ENCODE measurements around the gene ACAP3. TPM values are rescaled to one million over a fixed set of nuclear protein-coding genes. Genes with fewer than 3 reads are reported as not detected.

Gene ACAP3
- total and polyA plus RNA-seq, 10 of the 15 experiments (the other 5 are each of a cell fraction or from before 2014, with no cell fraction given), result 0.05 to 34.2 (median 7.1) TPM

- Histone ChIP-seq H3K27ac (ENCODE audit: control insufficient read depth, insufficient read depth) (peak overlapping the region; percentile 82), H4K20me1 (ENCODE audit: control insufficient read depth, insufficient read depth) (no peaks in the 10 kb centered on the region), H3K4me2 (ENCODE audit: control insufficient read depth, insufficient read depth) (peak overlapping the region; percentile 99), H3K36me3 (ENCODE audit: control insufficient read depth in 2 of 2, insufficient read depth in 2 of 2, low read length in 1 of 2) (no peaks in the 10 kb centered on the region; a peak in 1 of 4 replicates), H3K4me1 (ENCODE audit: control insufficient read depth, insufficient read depth, low read length) (peaks cover 27% of the 10 kb centered on the region), H3K79me2 (ENCODE audit: control insufficient read depth, insufficient read depth, low read length) (peaks cover 26% of the 10 kb centered on the region), H3K9me3 (replicated peaks; ENCODE audit: control insufficient read depth, insufficient read depth, low read length) (no peaks in the 10 kb centered on the region), H3K9ac (ENCODE audit: control insufficient read depth, insufficient read depth, low read length) (peak overlapping the region; percentile 73), H3K4me3 (peak overlapping the region; percentile 84), H3K27me3 (replicated peaks in 1 of 2; ENCODE audit: control insufficient read depth in 2 of 2, insufficient read depth in 2 of 2, low read length in 1 of 2) (no peaks in the 10 kb centered on the region), H2AFZ (ENCODE audit: control insufficient read depth, low read depth, low read length) (peak overlapping the region; percentile 83)
- peak; percentile 69 for ATAC-seq
- intact Hi-C loops (cut with micrococcal nuclease; ENCODE audit: unreplicated experiment) (loop anchor here (5.0 kb wide), 1 partner anchor 188 kb away; the partner anchor contains the start of gene C1orf159), in situ Hi-C loops (cut with MboI) (no loop called here)
- SMC1A ChIA-PET (ENCODE audit: uncharacterized antibody, unreplicated experiment), result interaction anchor here (1.1 to 1.2 kb wide), 2 partner anchors 14 to 66 kb away, joined by 3 to 5 read pairs; no protein-coding TSS in a partner anchor
- FAIRE-seq, result peak; percentile 90
- RAD21 ChIA-PET (ENCODE audit: unreplicated experiment), result interaction anchor here (0.8 to 1.2 kb wide), 8 partner anchors 14 to 274 kb away, joined by 3 to 5 read pairs (median 4); partner anchors contain the start of gene AURKAIP1
- BruUV-seq (replicated peaks), result no TSS peak
- POLR2A ChIA-PET, result interaction anchor here (0.6 to 0.9 kb wide), 2 partner anchors 164 to 321 kb away, joined by 3 to 7 read pairs; no protein-coding TSS in a partner anchor
- WGBS (ENCODE audit: insufficient coverage, insufficient replicate concordance, low lambda C conversion rate, missing lambda C conversion rate), result 5% methylated on average over 23 of the region's 25 CpGs
- DNase-seq (ENCODE audit: low read depth, low spot score), result no peak
- CTCF ChIA-PET, result interaction anchor here (0.7 to 1.5 kb wide), 8 partner anchors 20 to 253 kb away, joined by 3 to 8 read pairs (median 3); no protein-coding TSS in a partner anchor
- TF ChIP-seq POLR2A (IDR thresholded peaks at IDR 0.05; ENCODE audit: low read depth, low read length) (peak; percentile 68), BCLAF1 (IDR thresholded peaks at IDR 0.05) (no peak), NRF1 (conservative IDR thresholded peaks at IDR 0.05; ENCODE audit: low read depth, low read length) (no peak), RAD21 (IDR thresholded peaks at IDR 0.05; ENCODE audit: insufficient read depth, low read depth, low read length) (peak; percentile 30), HCFC1 (IDR thresholded peaks at IDR 0.05; ENCODE audit: low read length) (no peak), CBX5 (IDR thresholded peaks at IDR 0.05; ENCODE audit: low read depth) (no peak), BRCA1 (IDR thresholded peaks at IDR 0.05; ENCODE audit: low read depth, low read length) (no peak), IRF5 (IDR thresholded peaks at IDR 0.05; ENCODE audit: borderline replicate concordance) (no peak), NFXL1 (IDR thresholded peaks at IDR 0.05; ENCODE audit: borderline replicate concordance) (0 out of 2 replicates have a peak, but pooled peaks have one; percentile 32), SREBF1 (IDR thresholded peaks at IDR 0.05; ENCODE audit: low read length) (no peak), RB1 (IDR thresholded peaks at IDR 0.05; ENCODE audit: borderline replicate concordance) (no peak), NR2C1 (IDR thresholded peaks at IDR 0.05) (no peak), TCF12 (IDR thresholded peaks at IDR 0.05; ENCODE audit: low read depth, low read length) (peak; percentile 62; the same call in 1 of the 2 replicates), BHLHE40 (IDR thresholded peaks at IDR 0.05; ENCODE audit: borderline replicate concordance in 1 of 2, low read depth in 2 of 2, low read length in 1 of 2) (peak in 1 of 2 experiments; percentile 30; a peak in 1 of 4 replicates), MEF2B (IDR thresholded peaks at IDR 0.05; ENCODE audit: partially characterized antibody, poor library complexity, severe bottlenecking) (peak; percentile 72), PKNOX1 (IDR thresholded peaks at IDR 0.05) (no peak), ETV6 (conservative IDR thresholded peaks at IDR 0.05 in 1 of 2, IDR thresholded peaks at IDR 0.05 in 1 of 2; ENCODE audit: borderline replicate concordance in 1 of 2, low read depth in 1 of 2) (no peak)
Observed at GRCh38 chr1:1305300-1306069, 2.2 kb downstream of the ACAP3 start.
